Hematopoietic multipotent progenitor cell treated with erythropoietin and hydrocortisone succinate and interleukin-3 and kit ligand, for 15 days (in vitro differentiated cells): ENCODE results near the gene ZKSCAN3.
A peak's percentile ranks its signal among the peaks of the same experiment; 100 is the strongest.
"Not testable (repeated sequence)": the region's sequence is repeated elsewhere in the genome, so short reads cannot be mapped to it uniquely, and the experiment has no call there.

ENCODE experiments used
- DNase-seq: peaks from one replicate; pipeline ENCODE4 v3.0.0-alpha.2; 2015; ENCODE audit warnings: low spot score

The ZKSCAN3 gene

GRCh38 chr6:28373925-28374324 lies 24.2 kb downstream of the ZKSCAN3 start:
- no peak for DNase-seq

- no peak for DNase-seq
Observed at GRCh38 chr6:28377879-28378278, 28.1 kb downstream of the ZKSCAN3 start.

GRCh38 chr6:28378644-28379043 lies 28.9 kb downstream of the ZKSCAN3 start:
- no peak for DNase-seq

- DNase-seq = no peak
Observed at GRCh38 chr6:28380381-28380780, 30.6 kb downstream of the ZKSCAN3 start.

GRCh38 chr6:28383235-28384142 lies 33.7 kb downstream of the ZKSCAN3 start:
- peak; percentile 68 for DNase-seq

- DNase-seq = no peak
Observed at GRCh38 chr6:28384143-28384533, 34.4 kb downstream of the ZKSCAN3 start.

- DNase-seq = no peak
Observed at GRCh38 chr6:28390688-28391087, 40.9 kb downstream of the ZKSCAN3 start.

GRCh38 chr6:28393912-28394662 lies 44.3 kb downstream of the ZKSCAN3 start:
- DNase-seq = no peak

GRCh38 chr6:28395918-28396317 lies 46.2 kb downstream of the ZKSCAN3 start:
- no peak for DNase-seq

- DNase-seq = peak; percentile 68
Observed at GRCh38 chr6:28399350-28400121, 49.8 kb downstream of the ZKSCAN3 start, which contains the start of gene ZSCAN12. ZSCAN12 (minus strand) TSS chr6:28399747; CDS start chr6:28398405, 1,342 bp downstream.

- DNase-seq = no peak
Observed at GRCh38 chr6:28400122-28400451, 50.3 kb downstream of the ZKSCAN3 start.

- DNase-seq = no peak
Observed at GRCh38 chr6:28401172-28401571, 51.4 kb downstream of the ZKSCAN3 start.

GRCh38 chr6:28402197-28402596 lies 52.5 kb downstream of the ZKSCAN3 start:
- DNase-seq = no peak

GRCh38 chr6:28403923-28404322 lies 54.2 kb downstream of the ZKSCAN3 start:
- not testable (repeated sequence) for DNase-seq

- no peak for DNase-seq
Observed at GRCh38 chr6:28407401-28407800, 57.7 kb downstream of the ZKSCAN3 start.

GRCh38 chr6:28408076-28408802 lies 58.5 kb downstream of the ZKSCAN3 start:
- no peak for DNase-seq

- DNase-seq = no peak
Observed at GRCh38 chr6:28410767-28411166, 61.0 kb downstream of the ZKSCAN3 start.

GRCh38 chr6:28413681-28414080 lies 63.9 kb downstream of the ZKSCAN3 start:
- no peak for DNase-seq
